Astrocyte (in vitro differentiated cells and primary cell): ENCODE results near the gene SBF2.

ENCODE experiments used
- CTCF ChIP-seq: IDR thresholded peaks from 2 replicates; pipeline ENCODE4 v1.5.1; 2011; ENCODE audit warnings: low read depth, mild to moderate bottlenecking, inconsistent platforms, low read length, moderate library complexity; ENCODE audit not compliant: insufficient read depth
- EZH2 ChIP-seq: IDR thresholded peaks from 2 replicates; pipeline ENCODE4 v1.6.1; 2012; ENCODE audit warnings: mild to moderate bottlenecking, low read length, inconsistent platforms; ENCODE audit not compliant: insufficient read depth

- TF ChIP-seq CTCF (no peak), EZH2 (no peak)
Observed at GRCh38 chr11:10236840-10237239, 57.2 kb downstream of the SBF2 start.
